ENCODE results near the gene FBXO44.

Gene FBXO44

DNA sequence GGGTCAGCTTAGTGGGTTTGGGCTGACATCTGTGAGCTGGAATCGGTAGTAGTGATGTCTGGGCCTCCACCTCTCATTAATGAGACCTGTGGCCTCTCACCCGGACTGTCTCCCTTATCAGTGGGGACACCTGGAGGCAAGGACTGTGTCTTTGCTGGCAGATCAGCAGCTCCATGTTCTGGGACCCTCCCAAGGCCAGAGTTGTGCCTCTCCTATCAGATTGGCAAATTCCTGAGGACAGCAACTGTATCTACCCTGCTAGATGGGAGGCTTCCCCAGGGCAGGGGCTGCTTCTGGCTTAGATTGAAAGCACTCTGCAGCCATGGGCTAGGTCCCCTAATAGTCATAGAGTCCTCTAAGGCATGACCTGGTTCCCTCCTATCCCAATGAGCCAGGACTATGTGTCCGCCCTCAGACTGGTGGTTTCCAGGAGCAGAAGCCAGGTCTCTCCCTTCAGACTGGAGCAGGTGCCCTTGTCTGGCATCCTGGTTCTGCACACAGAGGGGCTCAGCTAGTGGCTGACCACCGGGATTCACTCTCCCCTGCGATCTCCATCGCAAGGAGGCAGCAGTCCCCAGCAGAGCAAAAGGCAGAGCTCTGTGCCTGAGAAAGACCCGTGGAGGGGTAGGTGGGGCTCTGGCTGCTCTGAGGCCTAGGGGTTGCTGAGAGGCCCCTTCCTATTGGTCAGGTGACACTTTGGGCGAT is 42.7 kb downstream of the FBXO44 start:
- no peak overlapping the region for H3K4me3 Mint-ChIP-seq
- H3K9me3 Mint-ChIP-seq = no peaks in the 10 kb centered on the region
- TF ChIP-seq, protein P1, sequence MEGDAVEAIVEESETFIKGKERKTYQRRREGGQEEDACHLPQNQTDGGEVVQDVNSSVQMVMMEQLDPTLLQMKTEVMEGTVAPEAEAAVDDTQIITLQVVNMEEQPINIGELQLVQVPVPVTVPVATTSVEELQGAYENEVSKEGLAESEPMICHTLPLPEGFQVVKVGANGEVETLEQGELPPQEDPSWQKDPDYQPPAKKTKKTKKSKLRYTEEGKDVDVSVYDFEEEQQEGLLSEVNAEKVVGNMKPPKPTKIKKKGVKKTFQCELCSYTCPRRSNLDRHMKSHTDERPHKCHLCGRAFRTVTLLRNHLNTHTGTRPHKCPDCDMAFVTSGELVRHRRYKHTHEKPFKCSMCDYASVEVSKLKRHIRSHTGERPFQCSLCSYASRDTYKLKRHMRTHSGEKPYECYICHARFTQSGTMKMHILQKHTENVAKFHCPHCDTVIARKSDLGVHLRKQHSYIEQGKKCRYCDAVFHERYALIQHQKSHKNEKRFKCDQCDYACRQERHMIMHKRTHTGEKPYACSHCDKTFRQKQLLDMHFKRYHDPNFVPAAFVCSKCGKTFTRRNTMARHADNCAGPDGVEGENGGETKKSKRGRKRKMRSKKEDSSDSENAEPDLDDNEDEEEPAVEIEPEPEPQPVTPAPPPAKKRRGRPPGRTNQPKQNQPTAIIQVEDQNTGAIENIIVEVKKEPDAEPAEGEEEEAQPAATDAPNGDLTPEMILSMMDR (IDR thresholded peaks at IDR 0.05) = no peak
- DNase-seq = no peak
- H3K27ac Mint-ChIP-seq = no peak overlapping the region
- peaks cover 38% of the 10 kb centered on the region for H3K27me3 Mint-ChIP-seq (ENCODE audit: low read depth, poor library complexity)
- peaks cover 43% of the 10 kb centered on the region for H3K4me1 Mint-ChIP-seq
- H3K36me3 Mint-ChIP-seq (ENCODE audit: low read depth) = no peaks in the 10 kb centered on the region

DNA sequence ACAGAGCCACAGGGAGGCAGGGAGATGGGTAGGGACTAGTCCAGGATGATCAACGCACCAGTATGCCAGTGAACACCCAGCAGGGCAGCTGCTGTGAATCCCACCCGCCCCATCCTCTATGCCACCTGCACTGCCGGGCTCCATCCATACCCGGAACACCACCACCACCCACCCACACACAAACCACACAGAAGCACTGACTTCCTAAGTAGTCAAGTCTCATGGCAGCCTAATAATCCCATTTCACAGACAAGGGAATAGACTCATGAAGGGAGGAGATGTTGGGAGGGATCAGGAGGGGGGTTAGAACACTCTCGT is 43.2 kb downstream of the FBXO44 start:
- H3K27me3 Mint-ChIP-seq (ENCODE audit: low read depth, poor library complexity) = peaks cover 32% of the 10 kb centered on the region

DNA sequence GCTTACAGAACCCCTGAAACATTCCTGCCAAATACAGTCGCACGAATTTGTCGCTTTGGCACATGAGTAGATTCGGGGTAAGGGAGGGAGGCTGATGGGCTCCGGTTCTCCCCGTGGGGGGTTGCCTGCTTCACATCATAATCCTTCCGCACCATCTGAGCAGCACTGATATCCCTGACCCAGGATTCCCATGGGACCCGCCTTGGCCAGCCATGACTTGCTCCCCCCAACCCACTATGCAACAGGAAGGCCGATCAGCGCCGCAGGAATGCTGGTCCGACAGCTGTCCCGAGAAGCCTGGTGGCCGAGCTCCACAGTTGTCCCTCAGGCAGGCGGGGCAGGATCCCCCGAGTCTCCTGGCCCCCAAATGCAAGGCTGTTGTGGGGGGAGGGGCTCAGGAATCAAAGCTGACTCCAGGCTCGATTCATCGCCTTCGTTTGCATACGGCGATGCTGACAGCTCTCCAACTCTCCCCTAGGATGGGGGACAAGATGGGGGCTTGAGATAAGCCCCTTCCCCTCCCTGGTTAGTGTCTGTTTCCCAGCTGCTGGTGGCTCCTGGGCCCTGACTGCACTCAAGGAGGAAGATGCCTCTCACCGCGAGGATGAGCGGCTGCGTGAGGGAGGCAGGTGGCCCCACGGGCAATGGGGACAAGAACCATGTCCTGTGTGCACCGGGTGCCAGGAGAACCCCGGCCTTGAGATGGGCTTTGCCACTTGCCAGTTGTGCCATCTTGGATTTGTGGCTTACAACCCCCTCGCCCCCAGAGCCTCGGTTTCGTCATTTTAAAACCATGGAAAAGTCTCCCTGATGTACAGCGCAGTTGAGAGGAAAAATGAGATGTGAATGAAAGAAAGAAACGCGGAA is 46.2 kb downstream of the FBXO44 start:
- peak; percentile 43 for DNase-seq
- no peak overlapping the region for H3K27ac Mint-ChIP-seq

More for the DNA sequence above, 43.2 kb downstream of the FBXO44 start:
- peaks cover 39% of the 10 kb centered on the region for H3K4me1 Mint-ChIP-seq
- TF ChIP-seq, protein P1 (IDR thresholded peaks at IDR 0.05) = no peak
- DNase-seq = no peak
- no peaks in the 10 kb centered on the region for H3K36me3 Mint-ChIP-seq (ENCODE audit: low read depth)
- no peaks in the 10 kb centered on the region for H3K9me3 Mint-ChIP-seq
- no peak overlapping the region for H3K27ac Mint-ChIP-seq
- H3K4me3 Mint-ChIP-seq = no peak overlapping the region

DNA sequence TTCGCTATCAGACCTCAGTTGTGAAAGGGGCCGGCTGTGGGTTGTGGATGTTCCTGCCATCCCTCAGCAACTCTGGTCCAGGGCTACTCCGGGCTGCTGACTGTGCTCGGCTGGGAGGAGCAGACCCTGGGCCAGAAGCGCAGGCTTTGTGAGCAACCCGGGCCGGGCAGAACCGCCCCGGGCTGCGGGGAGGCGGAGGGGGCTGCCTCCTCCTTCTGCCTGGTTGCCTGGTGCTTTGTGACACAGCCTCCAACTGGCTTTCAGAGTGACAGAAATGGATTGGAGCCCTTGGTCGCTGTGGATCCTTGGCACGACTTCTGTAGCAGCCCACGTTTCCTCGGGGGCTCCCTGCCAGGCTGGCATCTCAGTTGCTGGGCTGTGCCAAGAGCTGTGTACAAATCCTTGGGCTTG is 46.9 kb downstream of the FBXO44 start:
- Mint-ChIP-seq H3K4me3 (no peak overlapping the region), H3K9me3 (no peaks in the 10 kb centered on the region), H3K4me1 (peaks cover 58% of the 10 kb centered on the region), H3K36me3 (ENCODE audit: low read depth) (no peaks in the 10 kb centered on the region), H3K27ac (no peak overlapping the region), H3K27me3 (ENCODE audit: low read depth, poor library complexity) (peaks cover 11% of the 10 kb centered on the region)
- TF ChIP-seq, protein P1 (IDR thresholded peaks at IDR 0.05) = no peak
- DNase-seq = no peak

More for the DNA sequence above, 46.2 kb downstream of the FBXO44 start:
- TF ChIP-seq, protein P1 (IDR thresholded peaks at IDR 0.05) = no peak
- H3K9me3 Mint-ChIP-seq = no peaks in the 10 kb centered on the region
- H3K36me3 Mint-ChIP-seq (ENCODE audit: low read depth) = no peaks in the 10 kb centered on the region
- H3K4me3 Mint-ChIP-seq = no peak overlapping the region
- H3K27me3 Mint-ChIP-seq (ENCODE audit: low read depth, poor library complexity) = peaks cover 17% of the 10 kb centered on the region
- H3K4me1 Mint-ChIP-seq = peaks cover 54% of the 10 kb centered on the region

DNA sequence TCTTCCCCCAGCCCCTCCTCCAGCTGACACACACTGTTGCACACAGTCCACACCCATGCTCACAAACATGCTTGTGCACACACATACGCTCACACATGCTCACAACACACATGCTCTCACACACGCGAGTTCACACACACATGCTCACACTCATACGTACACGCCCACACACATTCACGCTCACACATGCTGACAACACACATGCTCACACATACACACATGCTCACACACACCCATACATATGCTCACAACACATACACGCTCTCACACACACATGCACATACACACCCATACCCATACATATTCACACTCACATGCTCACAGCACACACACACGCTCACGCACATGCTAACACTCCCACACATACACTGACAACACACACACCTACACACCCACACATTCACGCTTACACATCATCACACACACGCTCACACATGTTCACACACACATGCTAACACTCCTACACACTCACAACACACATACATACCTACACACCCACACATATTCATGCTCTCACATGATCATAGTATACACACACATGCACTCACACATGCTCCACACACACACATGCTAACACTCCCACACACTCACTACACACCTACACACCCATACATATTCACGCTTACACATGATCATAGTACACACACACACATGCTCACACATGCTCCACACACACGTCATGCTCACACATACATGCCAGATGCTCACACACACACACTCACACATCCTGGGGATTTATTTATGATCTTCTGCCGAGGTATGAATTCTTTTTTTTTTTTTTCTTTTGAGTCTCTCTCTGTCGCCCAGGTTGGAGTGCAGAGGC is 47.5 kb downstream of the FBXO44 start:
- TF ChIP-seq, protein P1 (IDR thresholded peaks at IDR 0.05) = no peak
- Mint-ChIP-seq H3K4me1 (peaks cover 64% of the 10 kb centered on the region), H3K9me3 (no peaks in the 10 kb centered on the region), H3K36me3 (ENCODE audit: low read depth) (no peaks in the 10 kb centered on the region), H3K4me3 (no peak overlapping the region), H3K27me3 (ENCODE audit: low read depth, poor library complexity) (peaks cover 10% of the 10 kb centered on the region), H3K27ac (no peak overlapping the region)
- DNase-seq = no peak
